Esophagus squamous epithelium (tissue), 5 donors: Measurements from ENCODE around the gene VAV2. TPM values are rescaled to one million over a fixed set of nuclear protein-coding genes. Genes with fewer than 3 reads are reported as not detected.

Source experiments
- DNase-seq: peaks from one replicate; lab custom pipeline; 2025; lab: John Stamatoyannopoulos, UW
- H3K27ac ChIP-seq, 4 donors: fragments of 200-600 bp; sonication (generic); one replicate each; pipeline ENCODE4 v1.5.1; 2016 to 2019; ENCODE audit warnings: mild to moderate bottlenecking in 1 of 4
- H3K27me3 ChIP-seq, 4 donors: fragments of 200-600 bp; sonication (generic); 1 replicate in 3 of 4; 2 replicates in 1 of 4; pipeline versions ENCODE4 v1.5.1 to v1.6.0; 2017 to 2021; ENCODE audit warnings: antibody characterized with exemption in 1 of 4
- H3K36me3 ChIP-seq, 3 donors: fragments of 200-600 bp; sonication (generic); one replicate each; pipeline ENCODE4 v1.5.1; 2016 to 2019
- H3K4me1 ChIP-seq, 3 donors: fragments of 200-600 bp; sonication (generic); one replicate each; pipeline ENCODE4 v1.5.1; 2017 to 2019
- H3K4me3 ChIP-seq, 4 donors: fragments of 200-600 bp; sonication (generic); 1 replicate in 3 of 4; 2 replicates in 1 of 4; pipeline ENCODE4 v1.5.1; 2016 to 2019; ENCODE audit warnings: mild to moderate bottlenecking in 2 of 4, moderate library complexity in 1 of 4
- H3K9me3 ChIP-seq, 3 donors: fragments of 200-600 bp; sonication (generic); one replicate each; pipeline ENCODE4 v1.5.1; 2016 to 2019
- CTCF ChIP-seq, 6 experiments: fragments of 450-650 bp in 4 of 6; fragments of 200-600 bp in 2 of 6; sonication (generic) in 2 of 6; IDR thresholded peaks; one replicate each; pipeline ENCODE4 v1.5.1; 2016 to 2019; ENCODE audit warnings: antibody characterized with exemption in 6 of 6, mild to moderate bottlenecking in 4 of 6, moderate library complexity in 4 of 6
- POLR2A ChIP-seq, 4 donors: fragments of 450-650 bp; IDR thresholded peaks; one replicate each; pipeline ENCODE4 v1.6.1; 2017; ENCODE audit warnings: antibody characterized with exemption in 4 of 4, mild to moderate bottlenecking in 4 of 4, moderate library complexity in 3 of 4
- WGBS, 2 donors: methylation state at CpG; one replicate each; pipeline ENCODE4 v1.1.5; 2018; 5-methylcytosine and 5-hydroxymethylcytosine counted together
- intact Hi-C: fragments of 100-400 bp; cut with DNase I; formaldehyde crosslinking; loops from one replicate; pipeline ENCODE4 v1.15.0; 2022
- total RNA-seq, 4 donors: library from RNA; depleted of rRNA; stranded (reverse); fragments of >200 nt; gene quantifications; one replicate each; pipeline ENCODE4 v1.1.0, GENCODE V29; 2016
- donor health status: DM: yes; HTN: yes; CAD: no.

VAV2 gene
- total RNA-seq, 4 donors from 2014 or later, result 3.8 to 7.6 (median 5.7) TPM

- H3K4me1 ChIP-seq, result peaks cover 0 to 46% (median 0%) of the 10 kb centered on the region in 3 donors
- no peaks in the 10 kb centered on the region for H3K36me3 ChIP-seq
- H3K27me3 ChIP-seq, result peaks cover 0 to 4% (median 0%) of the 10 kb centered on the region in 4 donors
- no peak for TF ChIP-seq CTCF (IDR thresholded peaks at IDR 0.05)
- no peak for TF ChIP-seq POLR2A (IDR thresholded peaks at IDR 0.05)
- intact Hi-C loops, result no loop called here
- no peak overlapping the region for H3K4me3 ChIP-seq
- WGBS, 2 donors, result 50 to 89% methylated on average over 1 to 4 of the region's 6 CpGs
- no peaks in the 10 kb centered on the region for H3K9me3 ChIP-seq
- H3K27ac ChIP-seq, result no peak overlapping the region
- DNase-seq, result no peak
These were observed 21.5 kb downstream of the VAV2 start for GRCh38 chr9:133970581-133971058.

GRCh38 chr9:133969681-133970580 is 22.2 kb downstream of the VAV2 start:
- Histone ChIP-seq H3K27ac (no peak overlapping the region), H3K4me3 (no peak overlapping the region), H3K27me3 (peaks cover 0 to 4% (median 0%) of the 10 kb centered on the region in 4 donors), H3K36me3 (no peaks in the 10 kb centered on the region), H3K9me3 (peaks cover 0 to 1% (median 0%) of the 10 kb centered on the region in 3 donors), H3K4me1 (peaks cover 0 to 46% (median 0%) of the 10 kb centered on the region in 3 donors)
- intact Hi-C loops, result no loop called here
- no peak for DNase-seq
- TF ChIP-seq POLR2A (IDR thresholded peaks at IDR 0.05), result no peak
- no peak for TF ChIP-seq CTCF (IDR thresholded peaks at IDR 0.05)
- WGBS, 2 donors, result 75 to 83% methylated on average over 2 to 6 of the region's 25 CpGs

GRCh38 chr9:133968966-133969617 is 23.0 kb downstream of the VAV2 start:
- intact Hi-C loops, result no loop called here
- peaks cover 0 to 4% (median 0%) of the 10 kb centered on the region in 4 donors for H3K27me3 ChIP-seq
- DNase-seq, result no peak
- peaks cover 0 to 42% (median 0%) of the 10 kb centered on the region in 3 donors for H3K4me1 ChIP-seq
- 35 to 48% methylated on average over 10 to 14 of the region's 22 CpGs for WGBS, 2 donors
- H3K9me3 ChIP-seq, result peaks cover 0 to 5% (median 0%) of the 10 kb centered on the region in 3 donors
- TF ChIP-seq CTCF (IDR thresholded peaks at IDR 0.05) (no peak), POLR2A (IDR thresholded peaks at IDR 0.05) (no peak)
- no peak overlapping the region for H3K4me3 ChIP-seq
- no peak overlapping the region for H3K27ac ChIP-seq
- H3K36me3 ChIP-seq, result no peaks in the 10 kb centered on the region

- H3K4me1 ChIP-seq, result peaks cover 0 to 36% (median 0%) of the 10 kb centered on the region in 3 donors
- WGBS, 2 donors, result 91 to 96% methylated on average over 5 to 9 of the region's 12 CpGs
- H3K27ac ChIP-seq, result no peak overlapping the region
- no peak for DNase-seq
- H3K9me3 ChIP-seq, result peaks cover 0 to 5% (median 0%) of the 10 kb centered on the region in 3 donors
- TF ChIP-seq CTCF (IDR thresholded peaks at IDR 0.05) (no peak), POLR2A (IDR thresholded peaks at IDR 0.05) (no peak)
- no peaks in the 10 kb centered on the region for H3K36me3 ChIP-seq
- intact Hi-C loops, result no loop called here
- peaks cover 0 to 4% (median 0%) of the 10 kb centered on the region in 4 donors for H3K27me3 ChIP-seq
- H3K4me3 ChIP-seq, result no peak overlapping the region
These were observed 23.7 kb downstream of the VAV2 start for GRCh38 chr9:133968428-133968827.
